Measurements from ENCODE around the gene RPRD1B. TPM values are rescaled to one million over a fixed set of nuclear protein-coding genes. Genes with fewer than 3 reads are reported as not detected.
A peak's percentile ranks its signal among the peaks of the same experiment; 100 is the strongest.

The RPRD1B gene
- total and polyA plus RNA-seq, 2 of the 8 experiments (the other 6 are each of a cell fraction or from before 2014, with no cell fraction given) = 10.3 to 20.9 TPM

GRCh38 chr20:38067717-38068365 is 34.3 kb downstream of the RPRD1B start:
- POLR2A ChIA-PET (ENCODE audit: partially characterized antibody) = interaction anchor here (0.7 to 0.9 kb wide), 2 partner anchors 14 to 16 kb away, joined by 3 read pairs; no protein-coding TSS in a partner anchor
- no peaks in the 10 kb centered on the region for H3K23me2 ChIP-seq (ENCODE audit: low read depth, low read length)
- TF ChIP-seq CHD1 (IDR thresholded peaks at IDR 0.05; ENCODE audit: low read depth, low read length) (no peak), POU5F1 (IDR thresholded peaks at IDR 0.05; ENCODE audit: low read depth, low read length) (no peak)
- peaks cover 16 to 55% (median 46%) of the 10 kb centered on the region in 4 experiments for H3K36me3 ChIP-seq (ENCODE audit: control insufficient read depth in 2 of 4, insufficient read depth in 4 of 4, low read length in 3 of 4)
- no peak overlapping the region for H3K56ac ChIP-seq (replicated peaks; ENCODE audit: insufficient read length, low read depth, low read length)
- H3K79me2 ChIP-seq (ENCODE audit: control insufficient read depth in 1 of 2, insufficient read depth in 2 of 2, low read length in 2 of 2) = no peaks in the 10 kb centered on the region
- peaks cover 0 to 4% of the 10 kb centered on the region in 2 experiments for H4K20me1 ChIP-seq (replicated peaks in 1 of 2; ENCODE audit: control insufficient read depth in 1 of 2, insufficient read depth in 2 of 2, low read length in 2 of 2)
- H3K9ac ChIP-seq (replicated peaks in 1 of 4; ENCODE audit: extremely low read depth in 1 of 4, low read depth in 3 of 4, low read length in 3 of 4) = peak overlapping the region in 1 of 4 experiments; percentile 8; a peak in 1 of 7 replicates
- no peaks in the 10 kb centered on the region for H3K27me3 ChIP-seq (replicated peaks in 1 of 4; ENCODE audit: control insufficient read depth in 3 of 4, extremely low read depth in 1 of 4, insufficient read depth in 3 of 4, low read length in 3 of 4)
- no peaks in the 10 kb centered on the region for H3K9me3 ChIP-seq (ENCODE audit: insufficient read depth in 2 of 2, low read depth in 1 of 2, low read length in 1 of 2)
- CTCF ChIA-PET (ENCODE audit: partially characterized antibody) = interaction anchor here (0.6 to 2.2 kb wide), 4 partner anchors 10 to 287 kb away, joined by 3 to 7 read pairs (median 6); no protein-coding TSS in a partner anchor
- H3K4me2 ChIP-seq (ENCODE audit: insufficient read depth in 1 of 2, low read depth in 2 of 2, low read length in 2 of 2) = no peak overlapping the region
- no peak overlapping the region for H2BK20ac ChIP-seq (ENCODE audit: low read length)
- H3K14ac ChIP-seq (ENCODE audit: insufficient read length) = no peak overlapping the region
- no peak overlapping the region for H3K4me3 ChIP-seq (ENCODE audit: extremely low read depth in 1 of 4, insufficient read depth in 2 of 4, low read depth in 3 of 4, low read length in 4 of 4)
- WGBS, 2 experiments (ENCODE audit: extremely low coverage in 1 of 2, insufficient coverage in 1 of 2, insufficient read length in 1 of 2, insufficient replicate concordance in 2 of 2, low coverage in 1 of 2, low lambda C conversion rate in 2 of 2, missing lambda C conversion rate in 1 of 2) = 92% methylated on average over 15 of the region's 15 CpGs; no CpG with 5 or more reads in 1 of the 2 experiments
- H3K23ac ChIP-seq (ENCODE audit: insufficient read length) = no peak overlapping the region
- no peak overlapping the region for H2BK120ac ChIP-seq (replicated peaks; ENCODE audit: low read depth, low read length)
- no peak overlapping the region for H2BK15ac ChIP-seq (ENCODE audit: low read length)
- H4K5ac ChIP-seq (ENCODE audit: insufficient read length, low read depth, low read length) = no peak overlapping the region
- no peak overlapping the region for H2BK5ac ChIP-seq (ENCODE audit: low read depth, low read length)
- H3K79me1 ChIP-seq (ENCODE audit: low read depth, low read length) = no peaks in the 10 kb centered on the region
- H3K27ac ChIP-seq (ENCODE audit: low read depth, low read length) = no peak overlapping the region
- no peaks in the 10 kb centered on the region for H3K4me1 ChIP-seq (replicated peaks in 1 of 4; ENCODE audit: control insufficient read depth in 3 of 4, insufficient read depth in 4 of 4, low read length in 3 of 4)
- FAIRE-seq (no peak), DNase-seq (ENCODE audit: low read depth in 1 of 2, low spot score in 2 of 2) (no peak)
- H2AK5ac ChIP-seq (ENCODE audit: low read depth, low read length) = no peak overlapping the region
- no peak overlapping the region for H3K18ac ChIP-seq (ENCODE audit: extremely low read depth, low read length)
- no peak overlapping the region for H4K91ac ChIP-seq (replicated peaks; ENCODE audit: insufficient read length, low read length)
- no peak overlapping the region; the same call in 1 of the 2 replicates for H4K8ac ChIP-seq (ENCODE audit: extremely low read depth, insufficient read depth, low read length)
- no peak overlapping the region for H2BK12ac ChIP-seq (ENCODE audit: low read depth, low read length)
- H2AFZ ChIP-seq (ENCODE audit: low read length) = no peak overlapping the region
- H3K4ac ChIP-seq (replicated peaks; ENCODE audit: insufficient read length, low read depth, low read length) = no peak overlapping the region
